HG03521 (cell line): ENCODE results near the gene TLE4.
"Not testable (repeated sequence)": the region's sequence is repeated elsewhere in the genome, so short reads cannot be mapped to it uniquely, and the experiment has no call there.

Experiments
- ATAC-seq: cut with Tn5 transposase; IDR thresholded peaks from one replicate; pipeline ENCODE4 v1.9.1; 2021; ENCODE audit warnings: mild to moderate bottlenecking, moderate library complexity; ENCODE audit not compliant: unreplicated experiment

Gene TLE4

GRCh38 chr9:79630521-79631403 lies 59.0 kb downstream of the TLE4 start:
- ATAC-seq = no peak

DNA sequence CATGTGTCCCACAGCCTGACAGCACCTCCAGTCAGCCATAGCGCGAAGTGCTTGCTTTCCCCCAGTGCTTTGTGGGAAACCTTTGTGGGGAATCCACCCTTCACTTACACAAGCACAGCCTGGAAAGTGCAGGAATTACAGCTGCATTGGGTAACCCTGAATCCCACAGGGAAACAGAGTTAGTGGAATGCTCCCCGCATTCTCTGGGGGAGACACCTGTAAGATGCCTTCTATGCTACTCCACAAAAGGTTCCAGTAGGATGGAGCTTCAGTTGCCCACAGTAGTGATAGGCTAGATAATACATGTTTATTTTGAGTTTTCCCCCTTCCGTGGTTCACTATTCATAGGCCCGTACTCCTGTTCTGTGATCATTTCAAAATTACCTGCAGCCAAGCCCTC lies 60.3 kb downstream of the TLE4 start:
- no peak for ATAC-seq

DNA sequence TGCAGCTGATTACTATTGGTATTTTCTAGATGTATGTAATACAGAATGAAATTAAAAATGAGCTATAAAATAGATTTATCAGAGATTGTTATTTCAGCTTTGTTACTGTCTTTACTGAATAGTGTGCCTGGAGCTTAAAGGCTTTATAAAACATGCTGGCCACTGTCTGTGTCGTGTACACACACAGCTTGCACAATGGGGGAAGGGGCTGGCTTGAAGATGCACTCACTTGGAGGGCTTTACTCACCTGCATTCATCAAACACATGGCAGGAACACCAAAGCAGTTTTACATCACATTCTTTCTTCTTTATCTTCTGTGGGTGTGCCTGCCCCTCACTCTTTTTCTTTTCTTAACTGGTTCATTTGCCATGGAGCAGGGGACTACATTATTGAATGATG lies 60.9 kb downstream of the TLE4 start:
- ATAC-seq = no peak

- no peak for ATAC-seq
Observed at GRCh38 chr9:79633558-79633957, 61.8 kb downstream of the TLE4 start.

- peak; percentile 45 for ATAC-seq
Observed at GRCh38 chr9:79637177-79637925, 65.6 kb downstream of the TLE4 start.

GRCh38 chr9:79638806-79639205 lies 67.0 kb downstream of the TLE4 start:
- ATAC-seq = no peak

GRCh38 chr9:79639354-79639753 lies 67.6 kb downstream of the TLE4 start:
- ATAC-seq = no peak

- not testable (repeated sequence) for ATAC-seq
Observed at GRCh38 chr9:79640067-79640466, 68.3 kb downstream of the TLE4 start.

- no peak for ATAC-seq
Observed at GRCh38 chr9:79641070-79641469, 69.3 kb downstream of the TLE4 start.

- ATAC-seq = no peak
Observed at GRCh38 chr9:79642671-79643070, 70.9 kb downstream of the TLE4 start.

DNA sequence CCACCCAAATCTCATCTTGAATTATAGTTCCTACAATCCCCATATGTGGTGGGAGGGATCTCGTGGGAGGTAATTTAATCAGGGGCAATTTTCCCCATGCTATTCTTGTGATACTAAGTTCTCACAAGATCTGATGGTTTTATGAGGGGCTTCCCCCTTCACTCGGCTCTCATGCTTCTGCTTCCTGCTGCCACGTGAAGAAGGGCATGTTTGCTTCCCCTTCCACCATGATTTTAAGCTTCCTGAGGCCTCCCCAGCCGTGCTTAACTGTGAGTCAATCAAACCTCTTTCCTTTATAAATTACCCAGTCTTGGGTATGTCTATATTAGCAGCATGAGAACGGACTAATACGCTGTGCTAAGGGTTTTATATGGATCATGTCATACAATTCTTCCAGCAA lies 72.3 kb downstream of the TLE4 start:
- ATAC-seq = no peak

- no peak for ATAC-seq
Observed at GRCh38 chr9:79644601-79645000, 72.8 kb downstream of the TLE4 start.

- no peak for ATAC-seq
Observed at GRCh38 chr9:79645110-79645509, 73.3 kb downstream of the TLE4 start.

DNA sequence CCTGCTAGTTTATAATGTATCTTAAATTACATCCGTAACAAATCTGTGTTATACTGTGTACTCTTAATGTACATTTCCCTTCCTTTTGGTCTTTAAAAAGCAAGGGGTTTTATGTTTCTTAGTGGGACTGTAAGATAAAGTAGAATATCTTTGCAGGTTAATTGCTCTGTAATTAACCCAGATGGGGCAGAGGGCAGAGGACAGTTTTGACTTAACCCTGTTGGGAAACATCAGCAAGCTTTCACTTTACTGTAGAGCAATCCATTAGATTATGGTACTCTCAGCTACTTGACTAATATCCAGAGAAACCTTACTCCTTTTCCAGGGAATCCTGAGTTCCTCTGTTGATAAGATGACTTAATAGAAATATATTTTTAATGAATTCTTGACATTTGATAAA lies 74.3 kb downstream of the TLE4 start:
- ATAC-seq = no peak

DNA sequence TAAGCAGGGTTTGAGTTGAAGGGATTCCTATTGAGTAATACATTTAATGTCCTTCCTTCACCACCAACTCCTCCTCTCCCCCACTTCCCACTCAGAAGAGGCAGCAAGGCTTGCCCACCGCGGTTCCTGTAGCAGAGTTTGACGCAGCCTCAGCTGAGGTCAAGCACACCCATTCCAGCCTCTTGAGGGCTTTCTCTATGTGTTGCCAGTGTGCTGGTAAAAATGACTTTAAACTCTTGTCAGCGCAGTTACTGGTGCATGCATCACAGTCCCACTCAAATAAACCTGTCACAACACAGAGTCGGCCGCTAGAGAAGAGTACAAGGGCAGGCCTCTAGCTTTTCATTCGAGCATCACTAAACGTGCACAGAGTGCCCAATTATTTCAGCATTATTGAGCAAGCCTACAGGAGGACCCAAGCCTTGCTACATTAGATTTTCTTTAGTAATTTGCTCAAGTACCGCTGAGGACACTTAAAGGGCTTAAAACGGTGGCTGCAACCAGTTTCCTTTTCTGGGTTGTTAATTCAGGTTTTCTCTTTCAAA lies 79.6 kb downstream of the TLE4 start:
- ATAC-seq = no peak

DNA sequence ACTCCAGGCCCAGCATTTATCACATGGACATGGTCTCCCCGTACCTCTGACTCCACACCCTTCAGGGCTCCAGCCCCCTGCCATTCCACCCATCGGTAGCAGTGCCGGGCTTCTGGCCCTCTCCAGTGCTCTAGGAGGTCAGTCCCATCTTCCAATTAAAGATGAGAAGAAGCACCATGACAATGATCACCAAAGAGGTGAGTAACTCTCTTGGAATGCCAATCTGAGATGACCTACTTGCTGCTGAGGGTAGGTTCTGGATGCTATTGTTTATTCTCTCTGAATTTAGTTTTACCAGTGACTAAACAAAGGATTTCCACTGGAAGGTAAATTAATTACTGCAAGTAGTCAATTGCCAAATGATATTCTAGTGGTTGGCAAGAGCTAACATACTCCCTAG lies 80.8 kb downstream of the TLE4 start:
- no peak for ATAC-seq

- ATAC-seq = not testable (repeated sequence)
Observed at GRCh38 chr9:79654591-79655382, 83.0 kb downstream of the TLE4 start.

- no peak for ATAC-seq
Observed at GRCh38 chr9:79655551-79655950, 83.8 kb downstream of the TLE4 start.

GRCh38 chr9:79656169-79656568 lies 84.4 kb downstream of the TLE4 start:
- ATAC-seq = no peak

- ATAC-seq = no peak
Observed at GRCh38 chr9:79657891-79658290, 86.1 kb downstream of the TLE4 start.

DNA sequence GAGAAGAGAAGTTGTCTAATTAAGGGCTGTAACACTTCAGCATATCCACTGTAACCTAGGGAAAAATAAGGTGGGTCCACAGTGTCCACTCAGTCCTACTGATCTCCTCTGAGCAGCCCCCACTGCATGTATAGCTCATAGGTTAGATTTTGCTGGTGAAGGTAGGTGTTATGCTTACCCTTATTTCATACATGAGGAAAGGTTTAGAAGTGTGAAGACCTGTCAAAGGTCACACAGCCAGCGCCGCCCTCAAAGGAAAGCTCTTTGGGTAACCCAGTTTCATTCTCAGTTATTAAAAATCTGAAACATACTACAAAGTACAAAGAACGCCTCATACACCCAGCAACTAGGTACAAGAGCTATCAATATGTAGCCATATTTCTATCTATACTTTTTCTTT lies 87.2 kb downstream of the TLE4 start:
- no peak for ATAC-seq
